WTC11 (cell line): ENCODE data around the gene RAI1. TPM values are rescaled to one million over a fixed set of nuclear protein-coding genes. Genes with fewer than 3 reads are reported as not detected.

ENCODE experiments used
- ATAC-seq: fragments of 200-7000 bp; cut with Tn5 transposase; 2 replicates; pipeline ENCODE4 v1.10.0; 2021; ENCODE audit warnings: mild to moderate bottlenecking, moderate library complexity
- CTCF ChIA-PET: fragments of 300-600 bp; sonication (Branson Sonifier 250); formaldehyde crosslinking; loops from one replicate; lab custom pipeline; 2021; ENCODE audit warnings: antibody characterized with exemption; lab: Charles Lee
- POLR2A ChIA-PET: fragments of 350-600 bp; sonication (Branson Sonifier 250); formaldehyde crosslinking; loops from one replicate; lab custom pipeline; 2021; ENCODE audit warnings: antibody characterized with exemption; lab: Charles Lee
- DNase-seq: peaks from one replicate; pipeline ENCODE4 v3.0.0; 2021; ENCODE audit warnings: low spot score
- H3K27ac Mint-ChIP-seq: 2 replicates; pipeline ENCODE4 v1.8.0; 2021; ENCODE audit warnings: mixed read lengths
- H3K27me3 Mint-ChIP-seq: 2 replicates; pipeline ENCODE4 v1.8.0; 2021; ENCODE audit warnings: low read depth, mild to moderate bottlenecking, moderate library complexity, mixed read lengths
- H3K36me3 Mint-ChIP-seq: 2 replicates; pipeline ENCODE4 v1.8.0; 2021; ENCODE audit warnings: mixed read lengths
- H3K4me1 Mint-ChIP-seq: 2 replicates; pipeline ENCODE4 v1.8.0; 2022; ENCODE audit warnings: mixed read lengths
- H3K4me3 Mint-ChIP-seq: 2 replicates; pipeline ENCODE4 v1.8.0; 2021; ENCODE audit warnings: mild to moderate bottlenecking, moderate library complexity, mixed read lengths
- H3K9me3 Mint-ChIP-seq: 2 replicates; pipeline ENCODE4 v1.8.0; 2021; ENCODE audit warnings: mixed read lengths
- ATF1 ChIP-seq: sonication (generic); formaldehyde crosslinking; IDR thresholded peaks from 2 replicates; pipeline ENCODE4 v1.8.1; 2023; ENCODE audit warnings: mild to moderate bottlenecking, moderate library complexity, missing genetic modification reagents
- ELF4 ChIP-seq: sonication (generic); formaldehyde crosslinking; IDR thresholded peaks from 2 replicates; pipeline ENCODE4 v1.8.1; 2022; ENCODE audit warnings: low read depth, mild to moderate bottlenecking, moderate library complexity, missing genetic modification reagents
- ESRRA ChIP-seq: sonication (generic); formaldehyde crosslinking; IDR thresholded peaks from 2 replicates; pipeline ENCODE4 v1.8.1; 2022; ENCODE audit warnings: mild to moderate bottlenecking, missing genetic modification reagents, borderline replicate concordance
- FOXP4 ChIP-seq: sonication (generic); formaldehyde crosslinking; IDR thresholded peaks from 2 replicates; pipeline ENCODE4 v1.8.0; 2022; ENCODE audit warnings: mild to moderate bottlenecking, missing genetic modification reagents
- IRF2 ChIP-seq: sonication (generic); formaldehyde crosslinking; IDR thresholded peaks from 2 replicates; pipeline ENCODE4 v1.8.0; 2022; ENCODE audit warnings: low read depth, missing genetic modification reagents, borderline replicate concordance
- MLX ChIP-seq: sonication (generic); formaldehyde crosslinking; IDR thresholded peaks from 2 replicates; pipeline ENCODE4 v1.8.1; 2023; ENCODE audit warnings: mild to moderate bottlenecking, missing genetic modification reagents, moderate library complexity
- NFATC4 ChIP-seq: fragments of 250-450 bp; sonication (Bioruptor Pico); IDR thresholded peaks from 2 replicates; pipeline ENCODE4 v1.9.0; 2021; ENCODE audit warnings: mild to moderate bottlenecking
- NR2C2 ChIP-seq: sonication (generic); formaldehyde crosslinking; IDR thresholded peaks from 2 replicates; pipeline ENCODE4 v1.8.0; 2022; ENCODE audit warnings: mild to moderate bottlenecking, missing genetic modification reagents
- NR3C1 ChIP-seq: sonication (generic); formaldehyde crosslinking; conservative IDR thresholded peaks from 2 replicates; pipeline ENCODE4 v1.8.1; 2023; ENCODE audit warnings: low read depth, mild to moderate bottlenecking, missing genetic modification reagents
- SMAD3 ChIP-seq: sonication (generic); formaldehyde crosslinking; IDR thresholded peaks from 2 replicates; pipeline ENCODE4 v1.8.0; 2022; ENCODE audit warnings: missing genetic modification reagents, mild to moderate bottlenecking, borderline replicate concordance
- TCF7 ChIP-seq: sonication (generic); formaldehyde crosslinking; IDR thresholded peaks from 2 replicates; pipeline ENCODE4 v1.8.0; 2022; ENCODE audit warnings: mild to moderate bottlenecking, low read depth, missing genetic modification reagents, moderate library complexity
- TEAD4 ChIP-seq: sonication (generic); formaldehyde crosslinking; IDR thresholded peaks from 2 replicates; pipeline ENCODE4 v1.8.0; 2022; ENCODE audit warnings: mild to moderate bottlenecking, missing genetic modification reagents
- ZMAT4 ChIP-seq: fragments of 250-450 bp; sonication (Bioruptor Pico); IDR thresholded peaks from 2 replicates; pipeline ENCODE4 v1.9.0; 2021; ENCODE audit warnings: mild to moderate bottlenecking
- ZNF263 ChIP-seq: sonication (generic); formaldehyde crosslinking; IDR thresholded peaks from 2 replicates; pipeline ENCODE4 v1.8.1; 2022; ENCODE audit warnings: low read depth, mild to moderate bottlenecking, moderate library complexity, missing genetic modification reagents
- total RNA-seq: library from RNA; stranded (reverse); gene quantifications from 3 replicates; pipeline ENCODE4 v1.2.3, GENCODE V29; 2021
- TF ChIP-seq, protein P1 (sequence below): sonication (generic); formaldehyde crosslinking; conservative IDR thresholded peaks from 2 replicates; pipeline ENCODE4 v1.8.1; 2023; ENCODE audit warnings: mild to moderate bottlenecking, low read depth, missing genetic modification reagents, moderate library complexity
- TF ChIP-seq, protein P2 (sequence below): sonication (generic); formaldehyde crosslinking; IDR thresholded peaks from 2 replicates; pipeline ENCODE4 v1.8.0; 2023; ENCODE audit warnings: mild to moderate bottlenecking, missing genetic modification reagents

The RAI1 gene
- total RNA-seq, 1 experiment from 2014 or later: 12.7 TPM

- peaks cover 28% of the 10 kb centered on the region for H3K4me1 Mint-ChIP-seq
- ChIA-PET POLR2A (no interaction called here), CTCF (interaction anchor here (1.0 to 1.9 kb wide), 3 partner anchors 33 to 170 kb away, joined by 3 to 5 read pairs (median 3); no protein-coding TSS in a partner anchor)
- H3K4me3 Mint-ChIP-seq: no peak overlapping the region
- no peaks in the 10 kb centered on the region for H3K9me3 Mint-ChIP-seq
- ATAC-seq (no peak), DNase-seq (no peak)
- no peak for TF ChIP-seq NR2C2 (CRISPR knock-in tag)
- TF ChIP-seq IRF2 (CRISPR knock-in tag): peak; percentile 22; the same call in 1 of the 2 replicates
- H3K27ac Mint-ChIP-seq: no peak overlapping the region
- H3K27me3 Mint-ChIP-seq: peaks cover 10% of the 10 kb centered on the region
- H3K36me3 Mint-ChIP-seq: no peaks in the 10 kb centered on the region
Observed at GRCh38 chr17:17667231-17667630, 14.0 kb upstream of the RAI1 start.

DNA sequence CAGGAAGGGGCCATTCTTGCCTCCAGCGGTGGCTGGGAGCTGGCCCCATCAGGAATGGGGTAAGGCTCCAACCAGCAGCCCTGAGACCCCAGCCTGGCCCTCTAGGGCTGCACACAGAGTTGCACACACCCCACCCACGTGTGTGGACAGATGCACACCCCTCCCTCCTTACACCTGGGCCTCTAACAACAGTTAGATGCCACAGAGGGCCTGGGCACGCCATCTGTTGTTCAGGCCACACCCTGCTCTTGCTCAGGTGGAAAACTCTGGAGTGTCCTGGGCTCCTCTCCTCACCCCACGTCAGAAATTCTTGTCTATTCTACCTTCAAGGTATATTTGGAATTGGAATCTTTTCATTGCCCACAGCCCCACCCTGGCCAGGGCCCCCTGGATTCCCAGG lies 13.3 kb upstream of the RAI1 start:
- Mint-ChIP-seq H3K4me3 (no peak overlapping the region), H3K36me3 (no peaks in the 10 kb centered on the region), H3K27ac (no peak overlapping the region), H3K9me3 (no peaks in the 10 kb centered on the region), H3K4me1 (peaks cover 32% of the 10 kb centered on the region), H3K27me3 (peaks cover 15% of the 10 kb centered on the region)
- POLR2A ChIA-PET: no interaction called here
- DNase-seq (no peak), ATAC-seq (no peak)
- TF ChIP-seq ESRRA (CRISPR knock-in tag) (no peak), ELF4 (CRISPR knock-in tag) (no peak), ZMAT4 (CRISPR knock-in tag) (no peak), TCF7 (CRISPR knock-in tag) (no peak), TEAD4 (CRISPR knock-in tag) (no peak), ATF1 (no peak)
- TF ChIP-seq, protein P1, sequence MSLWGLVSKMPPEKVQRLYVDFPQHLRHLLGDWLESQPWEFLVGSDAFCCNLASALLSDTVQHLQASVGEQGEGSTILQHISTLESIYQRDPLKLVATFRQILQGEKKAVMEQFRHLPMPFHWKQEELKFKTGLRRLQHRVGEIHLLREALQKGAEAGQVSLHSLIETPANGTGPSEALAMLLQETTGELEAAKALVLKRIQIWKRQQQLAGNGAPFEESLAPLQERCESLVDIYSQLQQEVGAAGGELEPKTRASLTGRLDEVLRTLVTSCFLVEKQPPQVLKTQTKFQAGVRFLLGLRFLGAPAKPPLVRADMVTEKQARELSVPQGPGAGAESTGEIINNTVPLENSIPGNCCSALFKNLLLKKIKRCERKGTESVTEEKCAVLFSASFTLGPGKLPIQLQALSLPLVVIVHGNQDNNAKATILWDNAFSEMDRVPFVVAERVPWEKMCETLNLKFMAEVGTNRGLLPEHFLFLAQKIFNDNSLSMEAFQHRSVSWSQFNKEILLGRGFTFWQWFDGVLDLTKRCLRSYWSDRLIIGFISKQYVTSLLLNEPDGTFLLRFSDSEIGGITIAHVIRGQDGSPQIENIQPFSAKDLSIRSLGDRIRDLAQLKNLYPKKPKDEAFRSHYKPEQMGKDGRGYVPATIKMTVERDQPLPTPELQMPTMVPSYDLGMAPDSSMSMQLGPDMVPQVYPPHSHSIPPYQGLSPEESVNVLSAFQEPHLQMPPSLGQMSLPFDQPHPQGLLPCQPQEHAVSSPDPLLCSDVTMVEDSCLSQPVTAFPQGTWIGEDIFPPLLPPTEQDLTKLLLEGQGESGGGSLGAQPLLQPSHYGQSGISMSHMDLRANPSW (CRISPR knock-in tag): no peak
- CTCF ChIA-PET: interaction anchor here (1.5 kb wide), 1 partner anchor 73 kb away, joined by 3 read pairs; no protein-coding TSS in a partner anchor

DNA sequence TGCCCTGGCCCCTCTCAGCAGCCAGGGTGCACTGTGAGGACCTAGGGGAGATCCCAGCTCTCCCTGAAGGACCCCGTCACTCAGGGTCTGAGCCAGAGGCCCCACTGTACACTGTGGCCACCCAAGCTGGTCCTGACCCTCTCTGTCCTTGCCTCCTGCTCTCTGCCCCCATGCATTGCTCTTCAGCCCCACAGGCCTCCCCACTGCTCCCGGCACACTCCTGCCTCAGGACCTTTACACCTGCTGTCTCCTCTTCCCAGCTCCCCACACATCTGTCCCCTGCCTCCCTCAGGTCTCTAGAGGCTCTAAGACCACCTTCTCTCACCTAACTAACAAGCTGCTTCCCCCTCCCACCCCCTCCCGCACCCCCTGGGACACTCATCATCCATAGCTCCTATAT lies 12.9 kb upstream of the RAI1 start:
- TF ChIP-seq SMAD3 (CRISPR knock-in tag) (no peak), FOXP4 (CRISPR knock-in tag) (no peak), ZNF263 (no peak), MLX (CRISPR knock-in tag) (no peak), NR3C1 (no peak), ELF4 (CRISPR knock-in tag) (no peak), NFATC4 (no peak)
- TF ChIP-seq, protein P2, sequence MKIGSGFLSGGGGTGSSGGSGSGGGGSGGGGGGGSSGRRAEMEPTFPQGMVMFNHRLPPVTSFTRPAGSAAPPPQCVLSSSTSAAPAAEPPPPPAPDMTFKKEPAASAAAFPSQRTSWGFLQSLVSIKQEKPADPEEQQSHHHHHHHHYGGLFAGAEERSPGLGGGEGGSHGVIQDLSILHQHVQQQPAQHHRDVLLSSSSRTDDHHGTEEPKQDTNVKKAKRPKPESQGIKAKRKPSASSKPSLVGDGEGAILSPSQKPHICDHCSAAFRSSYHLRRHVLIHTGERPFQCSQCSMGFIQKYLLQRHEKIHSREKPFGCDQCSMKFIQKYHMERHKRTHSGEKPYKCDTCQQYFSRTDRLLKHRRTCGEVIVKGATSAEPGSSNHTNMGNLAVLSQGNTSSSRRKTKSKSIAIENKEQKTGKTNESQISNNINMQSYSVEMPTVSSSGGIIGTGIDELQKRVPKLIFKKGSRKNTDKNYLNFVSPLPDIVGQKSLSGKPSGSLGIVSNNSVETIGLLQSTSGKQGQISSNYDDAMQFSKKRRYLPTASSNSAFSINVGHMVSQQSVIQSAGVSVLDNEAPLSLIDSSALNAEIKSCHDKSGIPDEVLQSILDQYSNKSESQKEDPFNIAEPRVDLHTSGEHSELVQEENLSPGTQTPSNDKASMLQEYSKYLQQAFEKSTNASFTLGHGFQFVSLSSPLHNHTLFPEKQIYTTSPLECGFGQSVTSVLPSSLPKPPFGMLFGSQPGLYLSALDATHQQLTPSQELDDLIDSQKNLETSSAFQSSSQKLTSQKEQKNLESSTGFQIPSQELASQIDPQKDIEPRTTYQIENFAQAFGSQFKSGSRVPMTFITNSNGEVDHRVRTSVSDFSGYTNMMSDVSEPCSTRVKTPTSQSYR: no peak
- Mint-ChIP-seq H3K27ac (no peak overlapping the region), H3K27me3 (peaks cover 19% of the 10 kb centered on the region), H3K4me3 (no peak overlapping the region), H3K9me3 (no peaks in the 10 kb centered on the region), H3K4me1 (peaks cover 30% of the 10 kb centered on the region), H3K36me3 (no peaks in the 10 kb centered on the region)
- ChIA-PET POLR2A (no interaction called here), CTCF (interaction anchor here (1.7 kb wide), 1 partner anchor 318 kb away, joined by 3 read pairs; no protein-coding TSS in a partner anchor)
- ATAC-seq: no peak
- DNase-seq: no peak
